Measurements from ENCODE around the gene GPN1. TPM values are rescaled to one million over a fixed set of nuclear protein-coding genes. Genes with fewer than 3 reads are reported as not detected.

GPN1 gene
- total RNA-seq, 1 experiment from 2014 or later: 48.5 TPM

DNA sequence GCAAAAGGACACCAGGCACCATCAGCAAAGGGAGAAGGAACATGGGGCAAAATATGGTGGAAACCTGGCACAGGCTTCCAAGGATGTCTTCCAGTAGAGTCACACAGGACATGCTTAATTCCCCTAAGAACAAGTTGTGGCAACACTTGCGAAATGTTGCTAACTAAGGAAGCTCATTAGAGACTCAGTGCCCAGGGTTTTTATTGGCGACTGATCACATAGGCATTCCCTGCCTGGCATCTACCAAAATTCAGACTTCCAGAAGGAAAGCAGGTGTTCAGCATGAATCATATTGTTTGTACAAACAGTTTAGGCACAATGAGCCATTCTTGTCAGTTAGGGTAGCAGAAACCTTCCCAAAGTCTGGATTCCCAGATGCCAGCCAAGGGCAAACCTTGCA is 60.6 kb downstream of the GPN1 start:
- no peak overlapping the region for H3T11ph ChIP-seq (ENCODE audit: low read length)
- H3K79me2 ChIP-seq (ENCODE audit: insufficient read depth, low read length): no peaks in the 10 kb centered on the region
- H3K4me3 Mint-ChIP-seq: no peak overlapping the region
- no peak overlapping the region for H2BK12ac ChIP-seq (ENCODE audit: insufficient read length, low read depth, low read length)
- no peak overlapping the region for H3K56ac ChIP-seq (ENCODE audit: insufficient read length, low read depth, low read length)
- no peaks in the 10 kb centered on the region for H3K9me3 Mint-ChIP-seq
- peaks cover 0 to 33% (median 28%) of the 10 kb centered on the region in 3 experiments; a peak in 5 of 7 replicates for H3K36me3 Mint-ChIP-seq (ENCODE audit: insufficient read depth in 1 of 3, low read depth in 3 of 3)
- H3K9ac ChIP-seq (ENCODE audit: extremely low read depth, insufficient read length, low read length): no peak overlapping the region
- TF ChIP-seq, protein P1, sequence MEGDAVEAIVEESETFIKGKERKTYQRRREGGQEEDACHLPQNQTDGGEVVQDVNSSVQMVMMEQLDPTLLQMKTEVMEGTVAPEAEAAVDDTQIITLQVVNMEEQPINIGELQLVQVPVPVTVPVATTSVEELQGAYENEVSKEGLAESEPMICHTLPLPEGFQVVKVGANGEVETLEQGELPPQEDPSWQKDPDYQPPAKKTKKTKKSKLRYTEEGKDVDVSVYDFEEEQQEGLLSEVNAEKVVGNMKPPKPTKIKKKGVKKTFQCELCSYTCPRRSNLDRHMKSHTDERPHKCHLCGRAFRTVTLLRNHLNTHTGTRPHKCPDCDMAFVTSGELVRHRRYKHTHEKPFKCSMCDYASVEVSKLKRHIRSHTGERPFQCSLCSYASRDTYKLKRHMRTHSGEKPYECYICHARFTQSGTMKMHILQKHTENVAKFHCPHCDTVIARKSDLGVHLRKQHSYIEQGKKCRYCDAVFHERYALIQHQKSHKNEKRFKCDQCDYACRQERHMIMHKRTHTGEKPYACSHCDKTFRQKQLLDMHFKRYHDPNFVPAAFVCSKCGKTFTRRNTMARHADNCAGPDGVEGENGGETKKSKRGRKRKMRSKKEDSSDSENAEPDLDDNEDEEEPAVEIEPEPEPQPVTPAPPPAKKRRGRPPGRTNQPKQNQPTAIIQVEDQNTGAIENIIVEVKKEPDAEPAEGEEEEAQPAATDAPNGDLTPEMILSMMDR (conservative IDR thresholded peaks at IDR 0.05): no peak
- DNase-seq: no peak
- no peaks in the 10 kb centered on the region for H3K4me1 Mint-ChIP-seq
- no peak overlapping the region for H2BK20ac ChIP-seq (ENCODE audit: low read depth, low read length, poor library complexity, severe bottlenecking)
- H3K9me3 ChIP-seq (ENCODE audit: control insufficient read depth, low read depth, low read length): no peaks in the 10 kb centered on the region
- no peaks in the 10 kb centered on the region for H3K79me1 ChIP-seq (ENCODE audit: insufficient read depth, low read depth, low read length, poor library complexity, severe bottlenecking)
- H4K91ac ChIP-seq (ENCODE audit: insufficient read length, low read depth, low read length): no peak overlapping the region
- no peak overlapping the region for H2BK5ac ChIP-seq (ENCODE audit: insufficient read length, low read length)
- no peak overlapping the region for H3K23ac ChIP-seq (ENCODE audit: insufficient read length, low read depth, low read length)
- no peak overlapping the region for H3K27ac Mint-ChIP-seq
- H4K5ac ChIP-seq (ENCODE audit: insufficient read length, low read depth, low read length): no peak overlapping the region
- H4K20me1 ChIP-seq (ENCODE audit: control insufficient read depth, insufficient read depth, insufficient read length): no peaks in the 10 kb centered on the region
- H2BK120ac ChIP-seq (ENCODE audit: low read depth, low read length, poor library complexity, severe bottlenecking): no peak overlapping the region
- no peak overlapping the region for H4K8ac ChIP-seq (replicated peaks; ENCODE audit: insufficient read length, low read depth, low read length)
- no peaks in the 10 kb centered on the region for H3K23me2 ChIP-seq (ENCODE audit: insufficient read length, low read depth, low read length, poor library complexity, severe bottlenecking)
- H3K27me3 Mint-ChIP-seq (ENCODE audit: low read depth): no peaks in the 10 kb centered on the region
- H2BK15ac ChIP-seq (ENCODE audit: low read depth, low read length): no peak overlapping the region
- H3K4me1 ChIP-seq (ENCODE audit: insufficient read depth, low read length): no peaks in the 10 kb centered on the region
- H3K4ac ChIP-seq (ENCODE audit: low read depth, low read length): no peak overlapping the region
- H3K14ac ChIP-seq (ENCODE audit: insufficient read depth, low read length): no peak overlapping the region
- H3K4me2 ChIP-seq (ENCODE audit: insufficient read depth, insufficient read length, low read length): no peak overlapping the region
- no peak overlapping the region for H2AK5ac ChIP-seq (ENCODE audit: insufficient read length, low read length)
- H3K18ac ChIP-seq (ENCODE audit: insufficient read length, low read depth, low read length): no peak overlapping the region
- no peak overlapping the region for H2AFZ ChIP-seq (ENCODE audit: low read length)
- WGBS (ENCODE audit: extremely low coverage, insufficient read length, low lambda C conversion rate): no CpG with 5 or more reads among the region's 2 CpGs
- H3K27ac ChIP-seq (ENCODE audit: insufficient read length, low read depth, low read length): no peak overlapping the region
- H3K27me3 ChIP-seq (ENCODE audit: insufficient read depth, low read length): no peaks in the 10 kb centered on the region
